ENCODE results near the gene CELF6.

CELF6 gene

GRCh38 chr15:72238586-72238985 is 81.4 kb downstream of the CELF6 start:
- Histone ChIP-seq H3K4me3 (replicated peaks; ENCODE audit: insufficient read depth, low read length) (no peak overlapping the region), H3K27ac (replicated peaks) (peak overlapping the region; percentile 42), H3K27me3 (ENCODE audit: insufficient read depth, poor library complexity, severe bottlenecking) (no peaks in the 10 kb centered on the region)
- TF ChIP-seq REST (IDR thresholded peaks at IDR 0.05; ENCODE audit: insufficient replicate concordance, low read depth) = no peak
- no peak for DNase-seq (ENCODE audit: low read depth in 1 of 2, low spot score in 1 of 2)

- H3K4me3 ChIP-seq (replicated peaks; ENCODE audit: insufficient read depth, low read length) = no peak overlapping the region
- H3K27ac ChIP-seq (replicated peaks) = peak overlapping the region; percentile 42
Measured at GRCh38 chr15:72237853-72238224, 82.1 kb downstream of the CELF6 start.

GRCh38 chr15:72237029-72237852 is 82.7 kb downstream of the CELF6 start:
- Histone ChIP-seq H3K27ac (replicated peaks) (peak overlapping the region; percentile 73), H3K4me3 (replicated peaks; ENCODE audit: insufficient read depth, low read length) (peak overlapping the region; percentile 27), H3K27me3 (ENCODE audit: insufficient read depth, poor library complexity, severe bottlenecking) (no peaks in the 10 kb centered on the region)
- peak; percentile 93 to 94 for DNase-seq (ENCODE audit: low read depth in 1 of 2, low spot score in 1 of 2)
- no peak for TF ChIP-seq CTCF (IDR thresholded peaks at IDR 0.05; ENCODE audit: insufficient read depth, low read length)
- TF ChIP-seq POLR2AphosphoS5 (IDR thresholded peaks at IDR 0.05; ENCODE audit: low read depth) = peak; percentile 67

More at GRCh38 chr15:72237853-72238224, 82.1 kb downstream of the CELF6 start:
- DNase-seq (ENCODE audit: low read depth in 1 of 2, low spot score in 1 of 2) = no peak
- H3K27me3 ChIP-seq (ENCODE audit: insufficient read depth, poor library complexity, severe bottlenecking) = no peaks in the 10 kb centered on the region
- TF ChIP-seq CTCF (IDR thresholded peaks at IDR 0.05; ENCODE audit: insufficient read depth, low read length) = no peak
- TF ChIP-seq SPI1 (IDR thresholded peaks at IDR 0.05; ENCODE audit: borderline replicate concordance, low read depth) = no peak
- TF ChIP-seq POLR2AphosphoS5 (IDR thresholded peaks at IDR 0.05; ENCODE audit: low read depth) = no peak
- no peak for TF ChIP-seq REST (IDR thresholded peaks at IDR 0.05; ENCODE audit: insufficient replicate concordance, low read depth)
- no peak for TF ChIP-seq GABPA (IDR thresholded peaks at IDR 0.05; ENCODE audit: low read depth)

- Histone ChIP-seq H3K27me3 (ENCODE audit: insufficient read depth, poor library complexity, severe bottlenecking) (no peaks in the 10 kb centered on the region), H3K27ac (replicated peaks) (peak overlapping the region; percentile 73), H3K4me3 (replicated peaks; ENCODE audit: insufficient read depth, low read length) (peak overlapping the region; percentile 27; the same call in 1 of the 2 replicates)
- DNase-seq (ENCODE audit: low read depth in 1 of 2, low spot score in 1 of 2) = no peak
- no peak for TF ChIP-seq SPI1 (IDR thresholded peaks at IDR 0.05; ENCODE audit: borderline replicate concordance, low read depth)
- no peak for TF ChIP-seq REST (IDR thresholded peaks at IDR 0.05; ENCODE audit: insufficient replicate concordance, low read depth)
- no peak for TF ChIP-seq GABPA (IDR thresholded peaks at IDR 0.05; ENCODE audit: low read depth)
- no peak for TF ChIP-seq POLR2AphosphoS5 (IDR thresholded peaks at IDR 0.05; ENCODE audit: low read depth)
- no peak for TF ChIP-seq CTCF (IDR thresholded peaks at IDR 0.05; ENCODE audit: insufficient read depth, low read length)
Measured at GRCh38 chr15:72236381-72237003, 83.5 kb downstream of the CELF6 start.
